Panc1 (cell line): ENCODE data around the gene EIF4ENIF1.

Source experiments
- POLR2AphosphoS5 ChIP-seq: IDR thresholded peaks from 2 replicates; pipeline ENCODE4 v1.6.1; 2012; ENCODE audit warnings: mild to moderate bottlenecking, low read depth, low read length, moderate library complexity
- TCF7L2 ChIP-seq: IDR thresholded peaks from 2 replicates; pipeline ENCODE4 v1.6.1; 2011; ENCODE audit warnings: mild to moderate bottlenecking, low read depth, low read length, inconsistent platforms
- TF ChIP-seq, protein P1 (sequence below): fragments of 450-650 bp; IDR thresholded peaks from 2 replicates; pipeline ENCODE4 v1.5.1; 2017; ENCODE audit warnings: mild to moderate bottlenecking
- TF ChIP-seq, protein P2 (sequence below), 2 experiments: IDR thresholded peaks; 2 replicates each; pipeline ENCODE4 v1.6.1; 2011 to 2012; ENCODE audit warnings: low read depth in 2 of 2, control low read depth in 1 of 2, low read length in 1 of 2, mild to moderate bottlenecking in 1 of 2, moderate library complexity in 1 of 2; ENCODE audit not compliant: insufficient read depth in 1 of 2

- TF ChIP-seq, protein P1, sequence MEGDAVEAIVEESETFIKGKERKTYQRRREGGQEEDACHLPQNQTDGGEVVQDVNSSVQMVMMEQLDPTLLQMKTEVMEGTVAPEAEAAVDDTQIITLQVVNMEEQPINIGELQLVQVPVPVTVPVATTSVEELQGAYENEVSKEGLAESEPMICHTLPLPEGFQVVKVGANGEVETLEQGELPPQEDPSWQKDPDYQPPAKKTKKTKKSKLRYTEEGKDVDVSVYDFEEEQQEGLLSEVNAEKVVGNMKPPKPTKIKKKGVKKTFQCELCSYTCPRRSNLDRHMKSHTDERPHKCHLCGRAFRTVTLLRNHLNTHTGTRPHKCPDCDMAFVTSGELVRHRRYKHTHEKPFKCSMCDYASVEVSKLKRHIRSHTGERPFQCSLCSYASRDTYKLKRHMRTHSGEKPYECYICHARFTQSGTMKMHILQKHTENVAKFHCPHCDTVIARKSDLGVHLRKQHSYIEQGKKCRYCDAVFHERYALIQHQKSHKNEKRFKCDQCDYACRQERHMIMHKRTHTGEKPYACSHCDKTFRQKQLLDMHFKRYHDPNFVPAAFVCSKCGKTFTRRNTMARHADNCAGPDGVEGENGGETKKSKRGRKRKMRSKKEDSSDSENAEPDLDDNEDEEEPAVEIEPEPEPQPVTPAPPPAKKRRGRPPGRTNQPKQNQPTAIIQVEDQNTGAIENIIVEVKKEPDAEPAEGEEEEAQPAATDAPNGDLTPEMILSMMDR, result no peak; the same call in 1 of the 2 replicates
- TF ChIP-seq, protein P2, sequence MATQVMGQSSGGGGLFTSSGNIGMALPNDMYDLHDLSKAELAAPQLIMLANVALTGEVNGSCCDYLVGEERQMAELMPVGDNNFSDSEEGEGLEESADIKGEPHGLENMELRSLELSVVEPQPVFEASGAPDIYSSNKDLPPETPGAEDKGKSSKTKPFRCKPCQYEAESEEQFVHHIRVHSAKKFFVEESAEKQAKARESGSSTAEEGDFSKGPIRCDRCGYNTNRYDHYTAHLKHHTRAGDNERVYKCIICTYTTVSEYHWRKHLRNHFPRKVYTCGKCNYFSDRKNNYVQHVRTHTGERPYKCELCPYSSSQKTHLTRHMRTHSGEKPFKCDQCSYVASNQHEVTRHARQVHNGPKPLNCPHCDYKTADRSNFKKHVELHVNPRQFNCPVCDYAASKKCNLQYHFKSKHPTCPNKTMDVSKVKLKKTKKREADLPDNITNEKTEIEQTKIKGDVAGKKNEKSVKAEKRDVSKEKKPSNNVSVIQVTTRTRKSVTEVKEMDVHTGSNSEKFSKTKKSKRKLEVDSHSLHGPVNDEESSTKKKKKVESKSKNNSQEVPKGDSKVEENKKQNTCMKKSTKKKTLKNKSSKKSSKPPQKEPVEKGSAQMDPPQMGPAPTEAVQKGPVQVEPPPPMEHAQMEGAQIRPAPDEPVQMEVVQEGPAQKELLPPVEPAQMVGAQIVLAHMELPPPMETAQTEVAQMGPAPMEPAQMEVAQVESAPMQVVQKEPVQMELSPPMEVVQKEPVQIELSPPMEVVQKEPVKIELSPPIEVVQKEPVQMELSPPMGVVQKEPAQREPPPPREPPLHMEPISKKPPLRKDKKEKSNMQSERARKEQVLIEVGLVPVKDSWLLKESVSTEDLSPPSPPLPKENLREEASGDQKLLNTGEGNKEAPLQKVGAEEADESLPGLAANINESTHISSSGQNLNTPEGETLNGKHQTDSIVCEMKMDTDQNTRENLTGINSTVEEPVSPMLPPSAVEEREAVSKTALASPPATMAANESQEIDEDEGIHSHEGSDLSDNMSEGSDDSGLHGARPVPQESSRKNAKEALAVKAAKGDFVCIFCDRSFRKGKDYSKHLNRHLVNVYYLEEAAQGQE (IDR thresholded peaks at IDR 0.05; ENCODE audit: insufficient read depth in 1 of 2, low read depth in 2 of 2, low read length in 1 of 2), result no peak
- TF ChIP-seq POLR2AphosphoS5 (peak; percentile 60; the same call in 1 of the 2 replicates), TCF7L2 (no peak)
Measured at GRCh38 chr22:31496007-31496734, 6.5 kb upstream of the EIF4ENIF1 start, which contains the start of gene SFI1.
